Body of pancreas (tissue), 4 donors: Measurements from ENCODE around the gene NFIA.

Experiments used
- POLR2A ChIP-seq, 3 donors: fragments of 450-650 bp; IDR thresholded peaks; one replicate each; pipeline ENCODE4 v1.6.1; 2016; ENCODE audit warnings: antibody characterized with exemption in 3 of 3, mild to moderate bottlenecking in 2 of 3
- TF ChIP-seq, protein P1 (sequence below), 7 experiments: fragments of 450-650 bp in 4 of 7; fragments of 200-600 bp in 3 of 7; sonication (generic) in 3 of 7; IDR thresholded peaks; one replicate each; pipeline ENCODE4 v1.5.1; 2016 to 2019; ENCODE audit warnings: antibody characterized with exemption in 7 of 7

DNA sequence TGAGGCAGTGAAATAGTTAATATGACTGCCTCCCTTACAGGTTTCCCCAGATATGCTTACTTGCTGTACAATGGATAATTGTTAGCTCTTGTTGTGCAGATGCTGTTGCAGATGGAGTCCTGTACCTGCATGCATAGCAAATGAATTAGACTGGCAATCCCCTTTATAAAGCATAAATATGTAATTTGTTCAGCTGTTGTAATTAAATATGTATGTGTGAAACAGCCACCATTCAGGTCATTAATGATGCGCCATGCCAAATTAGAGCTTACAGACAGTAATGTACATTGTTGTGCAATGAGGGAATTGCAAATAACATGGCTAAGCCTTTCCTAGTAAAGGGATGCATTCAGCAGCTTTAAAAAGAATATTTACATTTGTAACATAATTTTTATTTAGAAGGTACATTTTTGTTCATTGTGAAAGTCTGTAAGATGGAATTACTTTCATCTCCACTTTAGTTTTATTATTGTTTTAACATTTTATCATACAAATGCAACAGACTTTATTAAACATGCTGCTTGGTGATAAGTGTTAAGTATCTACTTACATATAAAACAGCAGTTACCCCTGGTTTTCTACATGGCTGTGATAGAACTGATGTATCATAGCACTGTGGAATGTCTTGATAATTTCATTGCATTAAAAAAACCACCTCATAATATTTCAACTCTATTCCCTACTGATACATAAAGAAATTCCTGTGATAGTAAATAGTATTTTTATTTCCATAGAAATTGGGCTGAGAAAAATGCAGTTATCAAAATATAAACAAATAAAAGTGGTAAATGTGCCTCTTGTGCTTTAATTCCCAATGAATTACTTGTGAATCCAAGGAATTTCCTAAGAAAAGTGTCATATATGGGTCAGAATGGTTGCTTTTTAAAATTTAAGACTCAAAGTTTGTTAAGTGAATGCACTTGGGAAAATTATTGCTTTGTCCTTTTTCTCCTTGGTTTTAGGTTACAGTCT, 99.0 kb downstream of the NFIA start:
- TF ChIP-seq, protein P1, sequence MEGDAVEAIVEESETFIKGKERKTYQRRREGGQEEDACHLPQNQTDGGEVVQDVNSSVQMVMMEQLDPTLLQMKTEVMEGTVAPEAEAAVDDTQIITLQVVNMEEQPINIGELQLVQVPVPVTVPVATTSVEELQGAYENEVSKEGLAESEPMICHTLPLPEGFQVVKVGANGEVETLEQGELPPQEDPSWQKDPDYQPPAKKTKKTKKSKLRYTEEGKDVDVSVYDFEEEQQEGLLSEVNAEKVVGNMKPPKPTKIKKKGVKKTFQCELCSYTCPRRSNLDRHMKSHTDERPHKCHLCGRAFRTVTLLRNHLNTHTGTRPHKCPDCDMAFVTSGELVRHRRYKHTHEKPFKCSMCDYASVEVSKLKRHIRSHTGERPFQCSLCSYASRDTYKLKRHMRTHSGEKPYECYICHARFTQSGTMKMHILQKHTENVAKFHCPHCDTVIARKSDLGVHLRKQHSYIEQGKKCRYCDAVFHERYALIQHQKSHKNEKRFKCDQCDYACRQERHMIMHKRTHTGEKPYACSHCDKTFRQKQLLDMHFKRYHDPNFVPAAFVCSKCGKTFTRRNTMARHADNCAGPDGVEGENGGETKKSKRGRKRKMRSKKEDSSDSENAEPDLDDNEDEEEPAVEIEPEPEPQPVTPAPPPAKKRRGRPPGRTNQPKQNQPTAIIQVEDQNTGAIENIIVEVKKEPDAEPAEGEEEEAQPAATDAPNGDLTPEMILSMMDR (IDR thresholded peaks at IDR 0.05), result no peak
- no peak for TF ChIP-seq POLR2A (IDR thresholded peaks at IDR 0.05)
